B cell (primary cell): Measurements from ENCODE around the gene SLC22A17.

Experiments
- CTCF ChIP-seq: fragments of 200-600 bp; IDR thresholded peaks from one replicate; pipeline ENCODE4 v1.8.0; 2022; ENCODE audit warnings: antibody characterized with exemption, mild to moderate bottlenecking
- EZH2 ChIP-seq: IDR thresholded peaks from 2 replicates; pipeline ENCODE4 v1.6.1; 2012; ENCODE audit warnings: borderline replicate concordance, low read depth, mild to moderate bottlenecking, moderate library complexity, low read length; ENCODE audit not compliant: insufficient read depth, poor library complexity, severe bottlenecking

- TF ChIP-seq CTCF = no peak
- no peak for TF ChIP-seq EZH2
Observed at GRCh38 chr14:23359167-23359626, 6.5 kb upstream of the SLC22A17 start.
